Measurements from ENCODE around the gene NCKAP5L.

Gene NCKAP5L

GRCh38 chr12:49824895-49825294 is 3.3 kb downstream of the NCKAP5L start:
- DNase-seq (ENCODE audit: low read depth in 1 of 2, low spot score in 1 of 2) = no peak

GRCh38 chr12:49824416-49824815 is 3.8 kb downstream of the NCKAP5L start:
- no peak for DNase-seq (ENCODE audit: low read depth in 1 of 2, low spot score in 1 of 2)

- DNase-seq (ENCODE audit: low read depth in 1 of 2, low spot score in 1 of 2) = no peak
Measured at GRCh38 chr12:49823951-49824350, 4.3 kb downstream of the NCKAP5L start.

- no peak for DNase-seq (ENCODE audit: low read depth in 1 of 2, low spot score in 1 of 2)
Measured at GRCh38 chr12:49823350-49823749, 4.9 kb downstream of the NCKAP5L start.

- DNase-seq (ENCODE audit: low read depth in 1 of 2, low spot score in 1 of 2) = no peak
Measured at GRCh38 chr12:49821373-49822287, 6.6 kb downstream of the NCKAP5L start.

- DNase-seq (ENCODE audit: low read depth in 1 of 2, low spot score in 1 of 2) = no peak
Measured at GRCh38 chr12:49819786-49820185, 8.4 kb downstream of the NCKAP5L start.

- DNase-seq (ENCODE audit: low read depth in 1 of 2, low spot score in 1 of 2) = no peak
Measured at GRCh38 chr12:49818241-49818895, 9.8 kb downstream of the NCKAP5L start.

- DNase-seq (ENCODE audit: low read depth in 1 of 2, low spot score in 1 of 2) = no peak
Measured at GRCh38 chr12:49813131-49813530, 15.1 kb downstream of the NCKAP5L start.

GRCh38 chr12:49811961-49812401 is 16.2 kb downstream of the NCKAP5L start:
- DNase-seq (ENCODE audit: low read depth in 1 of 2, low spot score in 1 of 2) = no peak

- DNase-seq (ENCODE audit: low read depth in 1 of 2, low spot score in 1 of 2) = no peak
Measured at GRCh38 chr12:49811136-49811535, 17.1 kb downstream of the NCKAP5L start.

GRCh38 chr12:49809906-49810389 is 18.3 kb downstream of the NCKAP5L start:
- DNase-seq (ENCODE audit: low read depth in 1 of 2, low spot score in 1 of 2) = no peak

- no peak for DNase-seq (ENCODE audit: low read depth in 1 of 2, low spot score in 1 of 2)
Measured at GRCh38 chr12:49809381-49809905, 18.8 kb downstream of the NCKAP5L start.

- DNase-seq (ENCODE audit: low read depth in 1 of 2, low spot score in 1 of 2) = no peak
Measured at GRCh38 chr12:49808686-49809380, 19.4 kb downstream of the NCKAP5L start.

- no peak for DNase-seq (ENCODE audit: low read depth in 1 of 2, low spot score in 1 of 2)
Measured at GRCh38 chr12:49807991-49808580, 20.1 kb downstream of the NCKAP5L start.

GRCh38 chr12:49806877-49807276 is 21.3 kb downstream of the NCKAP5L start:
- no peak for DNase-seq (ENCODE audit: low read depth in 1 of 2, low spot score in 1 of 2)

GRCh38 chr12:49806321-49806813 is 21.8 kb downstream of the NCKAP5L start:
- no peak for DNase-seq (ENCODE audit: low read depth in 1 of 2, low spot score in 1 of 2)

- DNase-seq (ENCODE audit: low read depth in 1 of 2, low spot score in 1 of 2) = no peak
Measured at GRCh38 chr12:49805409-49805808, 22.8 kb downstream of the NCKAP5L start.

- no peak for DNase-seq (ENCODE audit: low read depth in 1 of 2, low spot score in 1 of 2)
Measured at GRCh38 chr12:49804821-49805220, 23.4 kb downstream of the NCKAP5L start.

GRCh38 chr12:49803693-49804450 is 24.3 kb downstream of the NCKAP5L start:
- DNase-seq (ENCODE audit: low read depth in 1 of 2, low spot score in 1 of 2) = no peak

Data from activated CD4-positive, alpha-beta T cell treated with anti-CD3 and anti-CD28 coated beads, Interleukin-2, amount 50 U/mL, for 24 hours (primary cell).